Inflammatory macrophage treated with lipopolysaccharide for 4 hours (primary cell): ENCODE measurements around the gene PPP4R4.
"Not testable (repeated sequence)": the region's sequence is repeated elsewhere in the genome, so short reads cannot be mapped to it uniquely, and the experiment has no call there.

Source experiments
- DNase-seq: peaks from one replicate; pipeline ENCODE4 v3.0.0-alpha.2; 2020

The PPP4R4 gene

DNA sequence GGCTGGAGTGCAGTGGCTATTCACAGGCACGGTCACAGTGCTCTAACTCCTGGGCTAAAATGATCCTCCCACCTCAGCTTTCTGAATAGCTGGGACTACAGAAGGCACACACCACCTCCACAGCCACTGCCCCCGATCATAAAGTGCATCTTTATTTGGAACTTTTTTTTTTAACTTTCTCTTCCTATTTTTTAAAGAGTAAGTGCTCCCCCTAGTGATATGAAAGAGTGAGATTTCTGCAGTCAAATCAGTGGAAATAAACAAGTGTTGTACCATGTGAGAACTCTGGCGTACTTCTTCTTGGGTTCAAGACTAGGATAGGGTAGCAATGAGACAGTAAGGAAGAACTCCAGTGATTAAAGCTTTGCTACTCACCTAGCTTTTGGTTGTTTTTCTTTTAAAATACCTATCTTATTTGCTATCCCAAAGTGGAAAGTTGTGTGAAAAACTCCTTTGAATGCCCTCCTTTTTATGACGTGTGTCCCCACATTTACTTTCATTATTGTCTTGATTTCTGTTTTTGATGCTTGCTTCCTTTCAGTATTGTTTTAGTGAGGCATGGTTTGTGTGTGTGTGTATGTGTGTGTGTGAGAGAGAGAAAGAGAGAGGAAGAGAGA is 6.6 kb downstream of the PPP4R4 start:
- peak; percentile 70 for DNase-seq

DNA sequence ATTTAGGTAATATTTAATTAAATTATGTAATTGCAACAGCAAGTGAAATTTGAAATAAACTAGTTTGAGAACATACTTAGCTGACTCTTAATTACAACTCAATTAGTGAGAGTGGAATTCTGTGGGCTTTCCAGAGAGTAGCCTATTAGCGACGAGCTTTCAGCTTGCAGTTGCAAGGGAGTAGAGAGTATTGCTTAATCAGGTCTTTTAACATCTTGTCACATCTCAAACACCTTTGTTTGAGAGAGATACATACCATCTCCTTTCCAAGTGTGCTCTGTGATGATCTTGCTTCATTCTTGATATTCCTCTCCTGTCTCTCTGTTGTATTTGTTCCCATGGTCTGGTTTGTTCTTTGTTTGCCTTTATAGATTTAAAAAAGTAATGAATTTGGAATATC is 7.7 kb downstream of the PPP4R4 start:
- no peak for DNase-seq

DNA sequence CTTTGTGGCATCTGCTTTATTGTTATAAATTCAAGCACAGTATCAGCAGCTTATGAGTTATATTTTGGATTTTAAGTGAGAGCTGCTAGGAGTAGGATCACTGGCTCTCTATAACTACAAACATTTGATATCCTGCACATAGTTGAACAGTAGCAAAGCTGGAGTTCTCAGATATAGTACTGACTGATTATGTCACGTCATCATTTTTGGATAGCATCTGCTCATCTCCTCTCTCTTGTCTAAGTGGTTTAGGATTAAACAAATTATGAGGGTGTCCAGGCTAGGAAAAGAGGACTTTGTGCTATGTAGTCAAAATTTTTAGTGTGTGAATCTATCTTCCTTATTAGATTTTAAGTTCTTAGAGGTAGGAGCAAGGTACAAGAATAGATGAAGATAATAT is 18.4 kb downstream of the PPP4R4 start:
- no peak for DNase-seq

DNA sequence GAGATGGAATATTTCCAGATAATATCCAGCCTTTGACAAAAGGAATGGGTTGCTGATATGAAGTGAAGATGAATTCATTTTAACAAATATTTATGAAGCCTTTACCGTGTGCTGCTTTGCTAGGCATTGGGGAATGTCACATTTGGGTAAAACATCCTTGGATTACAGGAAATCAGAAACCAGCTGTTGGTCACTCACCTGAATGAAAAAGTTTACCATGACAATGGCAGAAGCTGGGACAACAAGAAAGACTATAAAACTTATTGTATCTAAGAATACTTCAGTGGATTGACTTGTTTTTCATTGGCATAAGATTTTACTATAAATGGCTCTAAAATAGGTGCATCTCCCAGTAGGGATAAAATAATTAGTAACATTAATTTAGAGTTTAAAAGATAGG is 19.7 kb downstream of the PPP4R4 start:
- no peak for DNase-seq

DNA sequence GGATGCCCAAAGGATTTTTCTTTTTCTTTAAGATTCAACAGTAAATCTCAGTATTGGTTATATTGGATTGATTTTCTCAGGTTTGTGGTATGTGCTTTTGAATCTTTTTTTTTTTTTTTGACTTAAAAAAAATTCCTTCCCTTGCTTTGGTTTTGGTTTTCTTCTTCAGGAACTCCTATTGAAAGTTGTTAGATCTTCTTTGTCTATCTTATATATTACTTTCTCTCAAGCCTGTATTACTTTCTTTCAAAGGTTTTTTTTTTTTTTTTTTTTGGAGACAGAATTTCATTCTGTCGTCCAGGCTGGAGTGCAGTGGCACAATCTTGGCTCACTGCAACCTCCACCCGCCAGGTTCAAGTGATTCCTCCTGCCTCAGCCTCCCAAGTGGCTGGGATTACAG is 21.9 kb downstream of the PPP4R4 start:
- DNase-seq: no peak

DNA sequence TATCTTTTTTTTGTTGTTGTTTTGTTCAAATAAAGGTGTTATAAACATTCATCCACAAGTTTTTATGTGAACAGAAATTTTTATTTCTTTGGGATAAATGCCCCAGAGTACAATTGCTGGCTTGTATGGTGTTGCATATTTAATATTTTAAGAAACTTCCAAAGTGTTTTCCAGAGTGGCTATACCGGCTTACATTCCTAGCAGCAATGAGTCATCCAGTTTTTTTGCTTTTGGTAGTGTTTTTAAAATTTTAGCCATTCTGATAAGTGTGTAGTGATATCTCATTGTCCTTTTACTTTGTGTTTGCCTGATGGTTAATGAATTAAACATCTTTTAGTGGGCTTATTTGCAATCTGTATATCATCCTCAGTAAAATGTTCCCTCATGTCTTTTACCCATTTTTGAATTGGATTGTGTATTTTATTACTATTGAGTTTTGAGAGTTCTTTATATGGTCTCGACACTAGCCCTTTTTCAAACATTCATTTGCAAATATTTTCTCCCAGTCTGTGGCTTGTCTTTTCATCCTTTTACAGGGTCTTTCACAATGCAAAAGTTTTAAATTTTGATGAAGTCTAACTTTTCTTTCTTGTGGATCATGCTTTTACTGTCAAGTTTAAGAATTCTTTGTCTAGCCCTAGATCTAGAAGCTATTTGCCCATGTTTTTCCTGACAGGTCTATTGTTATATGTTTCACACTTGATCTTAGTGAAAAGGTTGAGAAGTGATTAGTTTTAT is 29.5 kb downstream of the PPP4R4 start:
- no peak for DNase-seq

DNA sequence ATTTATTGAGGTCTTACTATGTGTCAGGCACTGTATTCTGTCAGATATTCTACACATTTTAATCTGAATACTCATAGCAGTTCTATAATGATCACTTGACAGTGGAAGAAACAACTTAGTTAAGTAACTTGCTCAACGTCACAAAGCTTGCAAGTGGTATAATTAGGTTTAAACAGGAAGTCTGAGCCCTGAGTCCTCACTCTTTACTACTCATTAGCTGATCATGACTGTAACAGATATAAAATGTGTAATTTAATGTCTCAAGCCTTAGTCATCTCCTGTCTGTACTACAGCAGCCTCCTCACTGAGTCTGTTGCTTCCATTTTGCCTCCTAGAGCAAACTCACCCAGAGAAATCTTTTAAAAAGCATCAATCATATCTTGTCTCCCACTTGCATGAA is 38.9 kb downstream of the PPP4R4 start:
- peak; percentile 45 for DNase-seq

DNA sequence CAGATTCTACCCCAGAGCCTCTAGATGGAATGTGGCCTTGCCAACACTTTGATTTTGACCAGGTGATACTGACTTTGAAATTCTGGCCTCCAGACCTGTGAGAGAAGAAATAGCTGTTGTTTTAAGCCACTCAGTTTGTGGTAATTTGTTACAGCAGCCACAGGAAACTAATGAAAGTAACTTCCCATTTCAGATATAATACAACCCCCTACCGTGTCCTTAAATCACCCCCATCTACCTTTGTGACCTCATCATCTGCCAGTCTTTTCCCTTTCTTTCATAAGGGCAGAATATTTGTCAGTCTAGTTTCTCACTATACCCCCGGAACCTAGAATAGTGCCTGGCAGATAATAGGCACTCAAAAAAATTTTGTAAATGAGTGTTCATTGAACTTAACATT is 39.6 kb downstream of the PPP4R4 start:
- DNase-seq: no peak

DNA sequence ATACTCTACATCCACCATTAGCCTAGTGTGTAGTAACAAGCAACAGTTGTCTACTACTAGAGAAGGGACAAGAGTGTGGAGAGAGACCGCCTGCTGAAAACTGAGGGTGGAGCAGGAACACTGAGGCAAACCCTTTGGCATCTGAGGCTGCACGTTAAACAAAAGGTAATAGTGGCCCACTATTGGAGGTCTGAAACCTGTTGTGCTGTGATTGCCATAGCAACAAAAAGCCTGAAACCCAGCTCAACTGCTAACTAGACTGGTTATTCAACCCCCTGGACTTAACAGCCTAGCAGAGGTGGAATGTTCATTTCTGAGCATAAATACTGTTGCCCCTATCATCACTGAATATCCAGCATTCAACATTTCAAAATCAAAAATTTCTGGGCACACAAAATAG is 43.0 kb downstream of the PPP4R4 start:
- no peak for DNase-seq

DNA sequence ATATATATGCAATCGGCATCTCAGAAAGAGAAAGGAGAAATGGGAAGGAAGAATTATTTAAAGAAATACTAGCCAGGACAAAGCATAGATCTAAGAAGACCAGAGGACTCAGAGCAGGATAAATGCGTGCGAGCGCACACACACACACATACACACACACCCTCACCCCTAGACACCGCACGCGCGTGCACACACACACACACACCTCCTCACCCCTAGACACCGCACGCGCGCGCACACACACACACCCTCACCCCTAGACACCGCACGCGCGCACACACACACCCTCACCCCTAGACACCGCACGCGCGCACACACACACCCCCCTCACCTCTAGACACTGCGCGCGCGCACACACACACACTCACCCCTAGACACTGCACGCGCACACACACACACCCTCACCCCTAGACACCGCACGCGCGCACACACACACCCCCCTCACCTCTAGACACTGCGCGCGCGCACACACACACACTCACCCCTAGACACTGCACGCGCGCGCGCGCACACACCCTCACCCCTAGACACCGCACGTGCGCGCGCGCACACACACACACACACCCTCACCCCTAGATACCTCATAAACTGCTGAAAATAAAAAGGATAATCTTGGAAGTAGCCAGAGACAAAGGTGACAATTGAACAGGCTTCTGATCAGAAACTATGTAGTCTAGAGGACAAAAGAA is 44.2 kb downstream of the PPP4R4 start:
- DNase-seq: not testable (repeated sequence)

DNA sequence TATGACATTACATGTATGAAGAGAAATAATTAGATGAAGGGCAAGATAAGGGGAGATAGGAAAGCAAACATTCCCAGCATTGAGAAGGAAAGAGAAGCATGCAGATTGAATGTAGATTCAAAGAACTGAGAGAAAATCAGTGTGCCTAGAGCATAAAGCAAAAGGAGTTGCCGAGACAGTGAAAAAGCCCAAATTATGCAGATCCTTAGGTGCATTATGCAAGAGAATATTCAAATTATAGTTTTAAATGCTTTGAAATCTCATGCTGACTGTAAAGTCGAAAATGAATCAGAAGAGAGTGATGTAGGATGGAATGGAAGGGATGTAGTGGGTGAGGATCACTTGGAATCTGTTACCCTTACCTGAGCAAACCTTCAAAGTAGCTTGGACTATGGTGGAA is 49.9 kb downstream of the PPP4R4 start:
- no peak for DNase-seq

DNA sequence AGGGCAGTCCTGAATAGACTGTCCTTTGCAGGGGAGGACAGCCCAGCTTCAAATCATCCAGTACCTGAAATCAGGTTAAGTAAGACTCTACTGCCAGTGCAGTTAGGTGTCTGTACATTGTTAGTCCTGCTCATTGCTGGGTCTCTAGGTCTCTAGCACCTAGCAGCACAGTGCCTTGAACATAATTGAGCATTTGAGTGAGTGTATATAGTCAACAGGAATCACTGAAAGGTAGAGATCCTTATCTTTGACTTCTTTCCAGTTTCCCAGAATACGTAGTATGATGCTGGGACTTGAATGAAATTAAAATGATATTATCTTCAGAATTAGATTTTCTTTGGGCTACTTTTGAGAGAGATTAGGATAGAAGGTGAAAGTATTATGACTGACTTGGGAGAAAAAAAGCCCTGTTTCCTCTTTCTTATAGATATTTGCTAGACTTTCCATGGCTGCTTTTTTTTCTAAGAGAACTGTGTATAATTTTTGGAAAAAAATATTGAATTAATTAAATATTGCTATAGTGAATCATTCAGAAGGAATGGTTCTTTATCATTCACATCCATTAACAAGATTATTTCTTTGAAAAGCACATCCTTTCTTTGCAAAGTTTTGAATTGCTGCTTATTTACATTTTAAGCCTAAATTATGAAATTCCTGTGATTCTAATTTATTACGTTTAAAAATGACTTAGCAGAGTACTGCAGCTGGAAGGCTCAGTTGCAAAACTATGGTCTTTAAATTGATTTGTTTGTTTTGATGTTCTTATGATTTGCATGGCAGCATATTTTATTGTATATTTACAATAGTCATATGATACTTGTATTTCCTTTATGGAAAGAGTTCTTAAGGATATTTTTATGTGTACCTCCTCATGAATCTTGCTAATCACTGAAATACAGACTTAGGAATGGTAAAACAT is 51.6 kb downstream of the PPP4R4 start:
- no peak for DNase-seq

DNA sequence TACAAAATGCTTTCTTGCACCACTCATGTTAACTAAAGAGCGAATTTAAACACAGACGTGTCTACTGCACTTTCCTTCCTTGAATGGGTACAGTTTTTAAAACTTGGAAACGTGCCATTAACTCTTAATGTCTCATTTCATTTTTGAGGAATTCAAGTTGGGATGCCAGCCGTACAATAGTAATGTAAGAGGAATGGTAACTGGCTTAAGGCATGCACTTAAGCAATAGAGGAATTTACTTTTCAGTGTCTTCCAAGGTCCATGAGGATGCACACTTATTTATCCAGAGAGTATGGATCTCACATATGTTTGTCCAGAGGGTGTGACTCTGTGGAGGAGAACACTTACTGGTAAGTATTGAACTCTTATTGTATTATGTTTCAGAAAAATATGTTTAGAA is 52.9 kb downstream of the PPP4R4 start:
- DNase-seq: no peak

DNA sequence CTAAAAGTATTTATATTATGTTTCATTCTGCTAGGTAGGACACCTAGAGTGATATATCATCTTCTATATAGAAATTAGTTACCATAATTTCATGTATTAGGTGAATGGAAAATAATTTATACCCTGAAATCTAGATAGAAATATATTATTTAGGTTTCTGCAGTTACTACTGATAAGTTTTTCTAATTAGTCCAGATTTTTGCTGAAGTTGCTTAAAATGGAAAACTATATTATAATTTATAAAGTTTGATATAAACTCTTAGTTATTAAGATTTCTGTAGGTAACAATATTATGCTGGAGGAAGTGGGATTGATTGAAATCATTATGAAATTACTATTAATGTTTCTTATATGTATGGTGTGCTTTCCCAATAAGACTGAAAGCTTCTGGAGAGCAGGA is 62.9 kb downstream of the PPP4R4 start:
- DNase-seq: no peak

DNA sequence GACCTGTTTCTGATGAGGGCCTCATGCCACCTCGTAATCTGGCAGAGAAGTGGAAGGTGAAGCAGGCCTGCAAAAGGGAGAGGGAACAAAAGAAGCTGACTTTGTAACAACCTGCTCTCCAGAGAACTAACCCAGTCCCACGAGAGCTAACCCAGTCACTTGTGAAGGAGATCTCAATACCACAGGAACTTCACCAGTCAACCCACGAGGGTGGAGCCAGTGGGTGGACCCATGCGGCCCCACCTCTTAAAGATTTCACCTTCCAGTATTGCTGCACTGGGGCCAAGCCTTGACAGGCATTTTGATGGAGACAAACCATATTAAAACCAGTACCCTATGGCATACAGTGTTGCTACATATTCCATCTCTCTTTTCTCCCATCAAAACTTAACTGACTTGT is 63.9 kb downstream of the PPP4R4 start:
- no peak for DNase-seq

DNA sequence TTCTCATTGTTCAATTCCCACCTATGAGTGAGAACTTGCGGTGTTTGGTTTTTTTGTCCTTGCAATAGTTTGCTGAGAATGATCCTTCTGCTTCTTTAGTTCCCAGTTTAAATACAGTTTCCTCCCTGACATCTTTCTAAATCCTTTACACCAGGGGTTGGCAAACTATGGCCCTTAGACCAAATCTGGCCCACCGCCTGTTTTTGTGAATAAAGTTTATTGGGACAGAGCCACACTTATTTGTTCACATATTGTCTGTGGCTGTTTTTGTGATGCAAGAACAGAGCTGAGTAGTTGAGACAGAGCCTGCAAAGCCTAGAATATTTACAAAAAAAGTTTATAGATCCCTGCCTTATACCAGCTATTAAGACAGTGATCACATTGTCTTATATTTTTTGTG is 65.3 kb downstream of the PPP4R4 start:
- no peak for DNase-seq

DNA sequence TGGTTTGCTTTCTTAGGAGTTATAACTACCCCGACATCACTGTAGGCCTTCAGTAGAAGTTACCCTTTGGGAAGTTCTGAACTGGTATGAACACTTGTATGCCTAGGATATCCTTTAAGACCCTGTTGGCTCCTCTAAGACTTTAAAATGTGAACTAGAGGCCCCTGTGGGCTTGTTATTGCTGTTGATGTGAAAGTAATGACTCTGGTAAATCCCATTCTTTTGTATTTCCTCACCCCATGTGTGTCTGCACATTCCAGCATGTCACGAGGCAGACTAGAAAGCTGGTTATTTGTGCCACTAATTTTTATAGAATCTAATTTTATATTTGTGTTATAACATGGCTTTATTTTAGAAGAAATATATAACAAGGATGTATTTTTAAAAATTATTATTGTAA is 70.1 kb downstream of the PPP4R4 start:
- DNase-seq: no peak

DNA sequence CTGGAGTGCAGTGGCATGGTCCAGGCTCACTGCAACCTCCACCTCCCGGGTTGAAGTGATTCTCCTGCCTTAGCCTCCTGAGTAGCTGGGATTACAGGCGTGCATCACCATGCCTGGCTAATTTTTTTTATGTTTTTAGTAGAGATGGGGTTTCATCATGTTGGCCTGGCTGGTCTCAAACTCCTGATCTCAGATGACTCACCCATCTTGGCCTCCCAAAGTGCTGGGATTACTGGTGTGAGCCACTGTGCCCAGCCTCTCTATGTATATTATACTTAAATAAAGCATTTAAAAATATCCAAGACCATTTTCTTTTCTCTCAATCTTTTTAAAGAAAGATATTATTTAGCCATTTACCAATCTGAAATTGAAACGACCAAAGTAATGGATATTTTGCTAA is 90.1 kb downstream of the PPP4R4 start:
- DNase-seq: not testable (repeated sequence)

DNA sequence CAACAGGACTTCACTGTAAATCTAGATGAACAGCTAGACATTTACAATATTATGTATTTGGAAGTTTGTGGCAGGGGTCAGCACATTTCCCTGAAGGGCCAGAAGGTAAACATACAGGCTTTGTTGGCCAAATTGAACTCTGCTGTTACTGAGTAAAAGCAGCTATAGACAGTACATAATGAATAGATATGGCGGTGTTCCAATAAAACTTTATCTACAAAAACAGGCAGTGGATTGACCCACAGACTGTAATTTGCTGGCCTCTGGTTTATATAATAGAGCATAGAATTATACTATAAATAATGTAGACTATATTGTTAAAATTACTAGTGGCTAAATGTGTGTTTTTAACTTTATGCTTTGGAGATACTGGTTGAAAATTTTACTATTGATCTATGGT is 93.2 kb downstream of the PPP4R4 start:
- DNase-seq: no peak

DNA sequence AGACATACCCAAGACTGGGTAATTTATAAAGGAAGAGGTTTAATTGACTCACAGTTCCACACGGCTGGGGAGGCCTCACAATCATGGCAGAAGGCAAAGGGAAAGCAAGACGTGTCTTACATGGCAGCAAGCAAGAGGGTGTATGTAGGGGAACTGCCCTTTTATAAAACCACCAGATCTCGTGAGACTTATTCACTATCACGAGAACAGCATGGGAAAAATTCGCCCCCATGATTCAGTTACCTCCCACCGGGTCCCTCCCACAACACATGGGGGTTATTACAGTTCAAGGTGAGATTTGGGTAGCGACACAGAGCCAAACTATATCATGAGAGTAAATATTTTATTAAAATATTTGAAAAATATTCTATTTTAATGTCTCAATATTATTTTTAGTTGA is 94.5 kb downstream of the PPP4R4 start:
- not testable (repeated sequence) for DNase-seq

DNA sequence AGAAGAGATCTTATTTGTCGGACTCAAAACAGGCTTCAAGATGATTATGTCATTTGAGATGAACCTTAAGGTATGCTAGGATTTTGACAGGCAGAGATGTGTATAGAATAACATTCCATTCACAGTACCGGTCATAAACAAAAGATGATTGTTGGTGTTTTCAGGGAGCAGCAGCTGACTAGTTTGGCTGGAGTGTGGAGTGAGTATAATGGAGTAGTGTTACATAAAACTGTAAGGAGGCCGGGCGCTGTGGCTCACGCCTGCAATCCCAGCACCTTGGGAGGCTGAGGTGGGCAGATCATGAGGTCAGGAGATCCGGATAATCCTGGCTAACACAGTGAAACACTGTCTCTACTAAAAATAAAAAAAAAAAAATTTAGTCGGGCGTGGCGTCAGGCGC is 95.0 kb downstream of the PPP4R4 start:
- no peak for DNase-seq

DNA sequence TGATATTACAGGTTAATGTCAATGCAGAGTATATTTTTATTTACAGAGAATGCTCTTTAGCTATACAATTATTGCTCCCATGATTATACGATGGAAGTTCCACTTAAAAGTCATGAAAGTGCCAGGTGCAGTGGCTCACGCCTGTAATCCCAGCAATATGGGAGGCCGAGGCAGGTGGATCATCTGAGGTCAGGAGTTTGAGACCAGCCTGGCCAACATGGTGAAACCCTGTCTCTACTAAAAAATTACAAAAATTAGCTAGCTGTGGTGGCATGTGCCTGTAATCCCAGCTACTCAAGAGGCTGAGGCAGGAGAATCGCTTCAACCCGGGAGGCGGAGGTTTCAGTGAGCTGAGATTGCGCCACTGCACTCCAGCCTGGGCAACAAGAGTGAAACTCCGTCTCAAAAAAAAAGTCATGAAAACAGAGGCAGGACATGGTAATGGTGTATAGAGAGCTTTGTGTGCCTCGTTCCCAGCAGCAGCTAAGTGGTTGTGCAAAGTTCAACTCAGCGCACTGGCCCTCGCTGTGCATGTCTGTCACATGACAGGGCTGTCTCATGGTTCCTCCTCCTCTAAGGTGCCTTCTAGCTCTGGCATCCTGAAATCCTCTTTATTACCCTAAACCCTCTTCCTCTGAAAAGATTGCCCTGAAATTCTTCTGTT is 102.9 kb downstream of the PPP4R4 start:
- DNase-seq: not testable (repeated sequence)

DNA sequence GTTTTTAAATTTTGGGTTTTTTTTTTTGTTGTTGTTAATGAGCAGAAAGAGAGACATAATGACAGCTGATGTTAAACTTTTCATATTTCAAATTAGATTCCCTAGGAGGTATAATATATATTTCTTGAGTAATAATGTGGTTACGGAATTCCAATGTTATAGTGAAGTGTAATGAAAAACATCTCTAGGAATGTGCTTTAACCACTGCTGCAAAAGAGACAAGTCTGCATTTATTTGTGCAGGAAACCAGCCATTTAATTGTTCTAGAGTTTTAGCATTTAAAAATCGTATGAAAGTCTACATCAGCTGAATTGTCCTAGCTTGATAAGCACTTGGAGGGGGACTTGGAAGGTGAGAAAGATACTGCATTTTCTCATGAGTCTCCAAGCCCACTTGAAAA is 104.6 kb downstream of the PPP4R4 start:
- no peak for DNase-seq
